IMR-90 (cell line): ENCODE measurements around the gene CDH2.

ENCODE experiments used
- CTCF ChIP-seq: conservative IDR thresholded peaks from 2 replicates; pipeline ENCODE4 v1.5.1; 2012; ENCODE audit warnings: mild to moderate bottlenecking, low read depth, low read length, improper control_type of control experiment
- NFE2L2 ChIP-seq: fragments of 150-350 bp; IDR thresholded peaks from 2 replicates; pipeline ENCODE4 v1.6.1; 2016; ENCODE audit warnings: low read depth, mild to moderate bottlenecking, low read length
- RFX5 ChIP-seq: IDR thresholded peaks from 2 replicates; pipeline ENCODE4 v1.8.0; 2012; ENCODE audit warnings: low read depth, mild to moderate bottlenecking, low read length, moderate library complexity
- SMC3 ChIP-seq: fragments of 150-350 bp; IDR thresholded peaks from 2 replicates; pipeline ENCODE4 v1.6.1; 2016; ENCODE audit warnings: low read depth, mild to moderate bottlenecking, antibody characterized with exemption, low read length, moderate library complexity

GRCh38 chr18:28149810-28150420 is 27.0 kb downstream of the CDH2 start:
- TF ChIP-seq RFX5 (no peak), SMC3 (no peak), CTCF (no peak), NFE2L2 (no peak)
